ENCODE results near the gene GRAMD1A.

Gene GRAMD1A

GRCh38 chr19:34974646-34975045, 25.5 kb upstream of the GRAMD1A start:
- intact Hi-C loops (cut with DNase I; ENCODE audit: low total_unique reads) = no loop called here
- H3K27me3 ChIP-seq = no peaks in the 10 kb centered on the region

GRCh38 chr19:34975056-34975455, 25.1 kb upstream of the GRAMD1A start:
- TF ChIP-seq, protein P1, sequence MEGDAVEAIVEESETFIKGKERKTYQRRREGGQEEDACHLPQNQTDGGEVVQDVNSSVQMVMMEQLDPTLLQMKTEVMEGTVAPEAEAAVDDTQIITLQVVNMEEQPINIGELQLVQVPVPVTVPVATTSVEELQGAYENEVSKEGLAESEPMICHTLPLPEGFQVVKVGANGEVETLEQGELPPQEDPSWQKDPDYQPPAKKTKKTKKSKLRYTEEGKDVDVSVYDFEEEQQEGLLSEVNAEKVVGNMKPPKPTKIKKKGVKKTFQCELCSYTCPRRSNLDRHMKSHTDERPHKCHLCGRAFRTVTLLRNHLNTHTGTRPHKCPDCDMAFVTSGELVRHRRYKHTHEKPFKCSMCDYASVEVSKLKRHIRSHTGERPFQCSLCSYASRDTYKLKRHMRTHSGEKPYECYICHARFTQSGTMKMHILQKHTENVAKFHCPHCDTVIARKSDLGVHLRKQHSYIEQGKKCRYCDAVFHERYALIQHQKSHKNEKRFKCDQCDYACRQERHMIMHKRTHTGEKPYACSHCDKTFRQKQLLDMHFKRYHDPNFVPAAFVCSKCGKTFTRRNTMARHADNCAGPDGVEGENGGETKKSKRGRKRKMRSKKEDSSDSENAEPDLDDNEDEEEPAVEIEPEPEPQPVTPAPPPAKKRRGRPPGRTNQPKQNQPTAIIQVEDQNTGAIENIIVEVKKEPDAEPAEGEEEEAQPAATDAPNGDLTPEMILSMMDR (IDR thresholded peaks at IDR 0.05) = no peak

More at GRCh38 chr19:34974646-34975045, 25.5 kb upstream of the GRAMD1A start:
- H3K27ac ChIP-seq = no peak overlapping the region
- no peak overlapping the region for H3K4me3 ChIP-seq
- peaks cover 0 to 8% (median 3%) of the 10 kb centered on the region in 4 donors for H3K4me1 ChIP-seq
- peaks cover 0 to 6% (median 6%) of the 10 kb centered on the region in 3 donors for H3K9me3 ChIP-seq
- TF ChIP-seq, protein P1 (IDR thresholded peaks at IDR 0.05) = no peak
- DNase-seq = no peak
- no peaks in the 10 kb centered on the region for H3K36me3 ChIP-seq

GRCh38 chr19:34976611-34977010, 23.5 kb upstream of the GRAMD1A start:
- H3K4me1 ChIP-seq = peaks cover 0 to 8% (median 3%) of the 10 kb centered on the region in 4 donors
- peaks cover 0 to 6% (median 6%) of the 10 kb centered on the region in 3 donors for H3K9me3 ChIP-seq
- no peaks in the 10 kb centered on the region for H3K27me3 ChIP-seq
- DNase-seq = peak in 1 of 2 donors; percentile 19
- TF ChIP-seq, protein P1 (IDR thresholded peaks at IDR 0.05) = no peak
- H3K36me3 ChIP-seq = no peaks in the 10 kb centered on the region
- intact Hi-C loops (cut with DNase I; ENCODE audit: low total_unique reads) = no loop called here
- no peak overlapping the region for H3K4me3 ChIP-seq
- H3K27ac ChIP-seq = no peak overlapping the region

More at GRCh38 chr19:34975056-34975455, 25.1 kb upstream of the GRAMD1A start:
- no peak for DNase-seq
- Histone ChIP-seq H3K27ac (no peak overlapping the region), H3K27me3 (no peaks in the 10 kb centered on the region), H3K4me3 (no peak overlapping the region), H3K4me1 (peaks cover 0 to 8% (median 3%) of the 10 kb centered on the region in 4 donors), H3K9me3 (peaks cover 0 to 6% (median 6%) of the 10 kb centered on the region in 3 donors), H3K36me3 (no peaks in the 10 kb centered on the region)
- intact Hi-C loops (cut with DNase I; ENCODE audit: low total_unique reads) = no loop called here

- intact Hi-C loops (cut with DNase I; ENCODE audit: low total_unique reads) = no loop called here
- H3K27ac ChIP-seq = no peak overlapping the region
- no peaks in the 10 kb centered on the region for H3K4me1 ChIP-seq
Measured at GRCh38 chr19:34979819-34980640, 20.1 kb upstream of the GRAMD1A start.

GRCh38 chr19:34982275-34982674, 17.8 kb upstream of the GRAMD1A start:
- no peaks in the 10 kb centered on the region for H3K27me3 ChIP-seq
- TF ChIP-seq, protein P1 (IDR thresholded peaks at IDR 0.05) = no peak
- no peaks in the 10 kb centered on the region for H3K4me1 ChIP-seq
- no peaks in the 10 kb centered on the region for H3K36me3 ChIP-seq
- no peaks in the 10 kb centered on the region for H3K9me3 ChIP-seq
- H3K4me3 ChIP-seq = no peak overlapping the region
- intact Hi-C loops (cut with DNase I; ENCODE audit: low total_unique reads) = no loop called here
- DNase-seq = no peak
- no peak overlapping the region for H3K27ac ChIP-seq

More at GRCh38 chr19:34979819-34980640, 20.1 kb upstream of the GRAMD1A start:
- peaks cover 0 to 6% (median 6%) of the 10 kb centered on the region in 3 donors for H3K9me3 ChIP-seq
- H3K27me3 ChIP-seq = no peaks in the 10 kb centered on the region
- DNase-seq = peak in 1 of 2 donors; percentile 11
- TF ChIP-seq, protein P1 (IDR thresholded peaks at IDR 0.05) = no peak
- H3K36me3 ChIP-seq = no peaks in the 10 kb centered on the region
- H3K4me3 ChIP-seq = no peak overlapping the region

Measured in tibial artery (tissue), 4 donors.